Cerebellar nuclear complex (tissue), 1 donor: ENCODE data around the gene IL10.

Experiments used
- DNase-seq, 2 experiments: peaks; one replicate each; lab custom pipeline; 2025; lab: John Stamatoyannopoulos, UW

The IL10 gene

DNA sequence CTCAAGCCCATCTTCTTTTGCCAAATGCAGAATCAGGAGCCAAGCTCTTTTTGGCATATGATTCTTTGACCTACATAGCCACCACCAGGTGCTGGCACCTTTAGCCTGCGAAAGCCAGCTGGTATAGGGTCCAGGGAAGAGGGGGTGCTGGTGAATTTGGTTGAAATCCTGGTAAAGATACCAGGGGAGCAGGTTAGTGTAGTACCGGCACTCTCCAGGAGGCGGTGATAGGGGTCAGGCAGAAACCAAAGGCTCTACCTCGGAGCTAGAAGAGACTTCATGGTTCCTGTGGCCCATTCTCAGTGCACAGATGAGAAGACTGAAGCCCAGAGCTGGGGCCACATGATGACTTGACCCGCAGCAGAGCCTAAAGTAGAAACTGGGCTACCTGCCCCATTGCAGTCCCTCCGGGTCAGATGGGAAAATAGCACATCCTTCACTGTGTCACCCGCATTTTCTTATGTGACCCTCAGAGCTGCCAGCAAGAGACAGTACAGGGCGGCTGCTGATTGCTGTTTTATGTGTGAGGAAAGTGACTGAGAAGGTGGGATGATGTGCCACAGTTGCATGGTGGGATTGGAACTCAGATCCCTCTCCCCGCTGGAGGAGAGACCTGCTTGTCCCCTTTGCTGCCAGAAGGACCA, 37.7 kb downstream of the IL10 start:
- no peak for DNase-seq

DNA sequence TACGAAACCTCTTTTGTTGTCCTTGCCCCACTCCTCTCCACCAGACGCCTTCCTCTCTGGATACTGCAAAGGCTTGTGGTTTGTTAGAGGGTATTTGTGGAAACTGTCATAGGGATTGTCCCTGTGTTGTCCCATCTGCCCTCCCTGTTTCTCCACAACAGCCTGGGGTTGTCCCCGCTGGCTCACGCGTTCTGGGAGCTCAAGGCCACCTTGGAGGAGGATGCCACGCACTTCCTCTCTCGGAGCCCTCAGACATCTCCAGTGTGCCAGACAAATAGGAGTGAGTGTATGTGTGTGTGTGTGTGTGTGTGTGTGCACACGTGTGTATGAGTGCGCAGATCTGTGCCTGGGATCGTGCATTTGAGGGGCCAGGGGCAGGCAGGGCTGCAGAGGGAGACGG, 39.3 kb downstream of the IL10 start:
- DNase-seq, result no peak

DNA sequence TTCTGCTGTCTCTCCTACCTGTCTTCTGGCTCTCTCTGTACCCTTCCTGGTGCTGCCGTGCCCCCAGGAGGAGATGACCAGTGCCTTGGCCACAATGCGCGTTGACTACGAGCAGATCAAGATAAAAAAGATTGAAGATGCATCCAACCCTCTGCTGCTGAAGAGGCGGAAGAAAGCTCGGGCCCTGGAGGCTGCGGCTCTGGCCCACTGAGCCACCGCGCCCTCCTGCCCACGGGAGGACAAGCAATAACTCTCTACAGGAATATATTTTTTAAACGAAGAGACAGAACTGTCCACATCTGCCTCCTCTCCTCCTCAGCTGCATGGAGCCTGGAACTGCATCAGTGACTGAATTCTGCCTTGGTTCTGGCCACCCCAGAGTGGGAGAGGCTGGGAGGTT, 39.8 kb downstream of the IL10 start:
- no peak for DNase-seq

DNA sequence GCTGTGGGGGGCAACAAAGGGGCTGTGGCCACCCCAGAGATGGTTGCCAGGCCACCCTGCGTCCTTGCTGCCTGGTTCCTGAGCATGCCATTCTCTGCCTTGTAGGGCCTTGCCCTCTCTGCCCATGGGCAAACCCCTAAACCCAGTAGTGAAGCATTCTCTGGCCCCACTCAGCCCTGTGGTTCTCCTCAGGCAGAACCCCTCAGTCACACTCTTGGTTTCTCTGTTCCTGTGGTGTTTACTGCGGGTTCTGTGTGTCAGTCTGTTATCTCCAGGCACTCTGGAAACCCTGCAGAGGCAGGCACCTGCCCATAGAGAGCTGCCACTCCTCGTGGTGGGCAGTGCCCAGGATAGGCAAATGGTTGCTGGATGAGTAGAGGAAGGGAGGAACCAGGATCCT, 42.8 kb downstream of the IL10 start:
- DNase-seq, result no peak

DNA sequence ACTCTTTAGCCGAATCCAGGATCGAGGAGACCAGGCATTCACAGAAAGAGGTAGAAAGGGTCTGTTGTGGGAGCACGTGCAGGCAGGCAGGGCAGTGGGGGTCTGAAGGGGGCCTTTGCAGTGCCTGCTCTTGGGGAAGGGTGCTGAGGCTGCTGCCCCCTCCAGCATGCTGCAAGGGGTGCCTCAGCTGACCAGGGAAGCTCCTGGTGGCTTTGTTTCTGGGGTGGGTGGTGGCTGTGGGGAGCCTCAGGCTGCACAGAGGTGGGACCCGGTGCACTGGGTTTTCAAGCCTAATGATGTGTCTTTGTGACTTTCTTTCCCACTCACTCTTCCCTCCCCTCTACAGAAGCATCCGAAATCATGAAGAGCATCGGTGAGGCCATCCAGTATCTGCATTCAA, 43.2 kb downstream of the IL10 start:
- no peak for DNase-seq

DNA sequence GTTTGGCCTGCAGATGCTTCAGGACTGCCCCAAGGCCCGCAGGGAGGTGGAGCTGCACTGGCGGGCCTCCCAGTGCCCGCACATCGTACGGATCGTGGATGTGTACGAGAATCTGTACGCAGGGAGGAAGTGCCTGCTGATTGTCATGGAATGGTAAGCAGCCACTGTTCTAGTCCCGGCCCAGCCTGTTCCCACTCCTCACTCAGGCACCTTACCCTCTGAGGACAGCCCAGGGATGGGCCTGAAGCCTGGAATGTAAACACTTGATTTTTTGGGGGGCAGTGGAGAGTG, 43.7 kb downstream of the IL10 start:
- no peak for DNase-seq

DNA sequence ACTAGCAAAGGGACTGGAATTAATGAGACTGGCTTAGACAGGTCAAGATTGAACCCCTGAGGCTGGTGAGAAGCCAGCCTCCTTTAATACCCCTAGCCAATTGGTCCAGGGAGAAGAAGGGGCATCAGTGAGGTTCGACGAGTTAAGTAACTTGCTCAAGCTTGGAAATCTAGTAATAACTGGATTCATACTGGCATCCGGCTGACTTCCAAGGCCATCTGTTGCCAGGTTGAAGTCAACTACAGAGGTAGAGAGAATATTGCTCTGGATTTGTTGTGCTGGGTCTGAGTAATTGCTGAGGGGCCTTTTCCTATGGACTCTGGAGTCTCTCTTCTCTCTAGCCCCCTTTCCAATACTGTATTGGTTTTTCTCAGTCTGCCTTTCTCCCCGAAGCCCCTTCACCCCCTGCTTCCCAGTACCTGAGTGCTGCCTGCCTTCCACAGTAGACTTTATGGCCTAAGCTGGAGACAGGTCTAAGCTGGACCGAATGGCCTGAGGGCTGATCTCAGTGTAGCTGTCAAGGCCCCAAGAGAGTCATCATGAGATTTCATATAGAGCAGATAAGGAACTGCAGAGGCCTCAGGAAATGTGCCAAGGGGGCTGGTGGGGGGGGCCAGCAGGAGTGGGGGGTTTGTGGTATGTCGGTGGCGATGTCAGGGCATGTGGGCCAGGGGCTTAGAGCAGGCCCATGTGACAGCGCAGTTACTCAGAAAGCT, 44.2 kb downstream of the IL10 start:
- DNase-seq, result no peak

DNA sequence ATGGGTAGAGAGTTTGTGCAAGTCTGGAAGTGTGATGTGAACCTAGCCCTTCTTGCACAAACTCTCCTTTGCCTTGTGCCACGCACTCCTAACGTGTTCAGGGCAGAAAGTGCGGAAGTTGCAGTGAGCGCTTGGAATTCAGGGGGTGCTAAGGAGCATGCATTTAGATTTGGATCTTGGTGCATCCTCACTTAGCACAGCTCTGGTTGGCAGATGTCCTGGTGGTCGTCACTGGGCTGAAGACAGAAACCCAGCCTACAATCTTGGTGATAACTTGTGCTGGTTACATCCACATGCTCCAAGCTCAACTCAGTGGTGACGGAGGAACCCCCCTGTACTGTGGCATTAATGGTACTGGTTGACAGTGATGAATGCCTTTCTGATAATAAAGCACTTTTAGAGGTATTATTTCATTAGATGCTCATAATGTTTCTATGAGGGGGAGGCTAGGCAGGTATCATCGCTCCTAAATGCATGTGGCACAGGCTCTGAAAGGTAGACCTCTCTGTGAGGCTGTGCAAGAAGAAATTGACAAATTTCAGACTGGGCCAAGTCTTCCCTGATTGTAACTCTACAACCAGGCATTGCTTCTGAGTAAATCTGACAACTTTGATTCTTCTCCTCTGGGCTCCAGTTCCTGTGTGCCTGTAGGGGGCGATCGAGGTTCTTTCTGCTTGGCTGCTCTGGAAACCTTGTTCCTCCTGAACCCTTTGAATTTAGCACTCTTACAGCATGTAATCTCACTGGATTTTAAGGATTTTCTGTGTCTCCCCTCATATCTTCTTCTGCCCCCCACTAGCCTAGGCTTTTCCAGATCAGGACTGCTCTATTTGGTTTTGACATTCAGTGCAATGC, 47.0 kb downstream of the IL10 start:
- no peak for DNase-seq

DNA sequence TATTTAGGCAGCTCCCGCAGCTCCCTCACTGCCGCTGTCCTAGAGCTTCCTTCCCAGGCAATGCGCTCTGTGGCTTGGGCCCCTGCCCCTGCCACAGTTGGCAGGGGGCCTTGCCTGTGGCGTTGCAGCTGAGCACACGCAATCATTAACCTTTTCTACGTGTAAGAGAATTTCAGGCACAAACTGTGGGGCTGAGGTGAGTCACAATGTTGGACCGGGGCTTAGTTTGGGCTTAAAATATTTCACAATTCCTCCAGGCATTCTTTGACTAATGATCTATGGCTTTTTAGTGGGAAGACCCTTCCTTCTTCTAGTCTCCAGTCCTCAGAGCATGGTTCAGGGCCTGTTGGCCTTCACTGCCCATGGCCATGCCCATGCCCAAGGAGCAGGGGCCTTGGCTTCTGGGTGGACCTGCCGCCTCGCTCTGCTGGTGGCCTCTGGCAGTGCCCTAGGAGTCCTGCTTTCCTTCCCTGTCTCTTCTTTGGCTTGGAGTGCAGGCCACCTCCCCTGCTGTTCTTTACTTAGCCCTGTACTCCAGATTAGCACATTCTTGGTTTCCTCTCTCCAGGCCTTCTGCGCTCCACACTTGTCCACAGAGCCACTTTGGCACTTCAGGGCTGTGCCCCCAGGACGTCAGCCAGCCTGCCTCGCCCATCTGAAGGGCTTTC, 48.4 kb downstream of the IL10 start:
- DNase-seq, result no peak

DNA sequence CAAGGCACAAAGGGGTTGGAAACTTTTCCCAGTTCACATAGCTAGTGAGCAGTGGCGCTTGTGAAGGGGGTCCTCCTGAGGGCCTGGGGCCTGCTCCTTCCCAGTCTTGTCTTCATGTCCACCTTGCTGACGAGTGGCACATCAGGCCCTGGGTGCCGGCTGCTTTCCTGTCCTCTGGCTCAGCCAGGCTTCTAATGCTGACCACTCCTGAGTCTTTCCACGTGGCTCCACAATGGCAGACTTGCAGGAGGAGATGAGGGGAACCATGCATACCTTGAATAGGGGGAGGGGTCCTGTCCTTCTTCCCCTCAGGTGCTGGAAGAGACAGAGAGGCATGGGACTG, 48.9 kb downstream of the IL10 start:
- DNase-seq, result no peak

DNA sequence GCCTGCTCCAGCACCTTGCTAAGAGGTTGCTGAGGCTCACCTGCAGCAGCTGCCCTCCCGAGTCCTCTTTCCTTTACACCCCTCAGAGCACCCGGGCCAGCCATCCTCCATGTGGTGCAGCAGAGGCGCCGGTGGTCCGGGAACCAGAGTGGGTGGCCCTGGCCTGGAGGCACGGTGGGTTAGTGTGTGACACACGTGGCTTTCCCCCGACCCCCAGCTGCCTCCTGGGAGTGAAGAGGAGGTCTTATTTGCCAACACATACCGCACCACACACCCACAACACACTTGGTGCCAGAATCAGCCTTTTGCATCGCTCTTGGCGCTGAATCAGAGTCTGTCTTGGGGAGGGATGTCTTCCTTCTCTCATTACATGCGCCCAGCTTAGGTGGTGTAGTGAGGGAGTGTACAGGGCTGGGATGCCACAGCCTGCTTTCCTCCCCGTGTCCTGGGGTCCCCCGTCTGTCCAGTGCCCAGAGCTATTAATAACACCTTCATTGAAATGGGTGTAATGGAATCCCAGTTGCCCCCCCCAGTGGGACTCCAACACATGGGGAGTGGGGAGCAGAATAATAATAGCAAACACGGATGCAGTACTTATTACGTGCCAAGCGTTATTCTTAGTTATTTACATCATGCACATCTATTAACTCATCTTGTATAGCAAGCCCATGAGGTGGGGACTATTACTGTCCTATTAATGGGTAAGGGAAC, 49.4 kb downstream of the IL10 start:
- no peak for DNase-seq

DNA sequence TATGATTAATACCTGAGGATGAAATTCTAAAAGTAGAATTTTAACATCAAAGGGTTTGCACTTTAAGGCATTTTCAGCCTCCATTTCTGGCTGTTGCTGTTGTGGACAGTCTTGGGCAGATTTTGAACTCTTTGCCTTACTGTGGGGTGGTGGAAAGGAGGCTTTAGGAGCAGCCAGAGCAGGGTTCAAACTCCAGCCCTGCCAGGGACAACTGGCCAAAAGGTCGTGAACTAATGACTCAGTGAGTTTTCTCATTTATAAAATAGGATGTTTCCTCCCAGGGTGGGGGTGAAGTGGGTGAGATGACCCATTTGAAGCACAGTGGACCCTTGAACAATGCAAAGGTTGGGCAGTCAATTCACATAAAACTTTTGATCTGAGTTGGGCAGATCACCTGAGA, 50.8 kb downstream of the IL10 start:
- DNase-seq, result no peak

DNA sequence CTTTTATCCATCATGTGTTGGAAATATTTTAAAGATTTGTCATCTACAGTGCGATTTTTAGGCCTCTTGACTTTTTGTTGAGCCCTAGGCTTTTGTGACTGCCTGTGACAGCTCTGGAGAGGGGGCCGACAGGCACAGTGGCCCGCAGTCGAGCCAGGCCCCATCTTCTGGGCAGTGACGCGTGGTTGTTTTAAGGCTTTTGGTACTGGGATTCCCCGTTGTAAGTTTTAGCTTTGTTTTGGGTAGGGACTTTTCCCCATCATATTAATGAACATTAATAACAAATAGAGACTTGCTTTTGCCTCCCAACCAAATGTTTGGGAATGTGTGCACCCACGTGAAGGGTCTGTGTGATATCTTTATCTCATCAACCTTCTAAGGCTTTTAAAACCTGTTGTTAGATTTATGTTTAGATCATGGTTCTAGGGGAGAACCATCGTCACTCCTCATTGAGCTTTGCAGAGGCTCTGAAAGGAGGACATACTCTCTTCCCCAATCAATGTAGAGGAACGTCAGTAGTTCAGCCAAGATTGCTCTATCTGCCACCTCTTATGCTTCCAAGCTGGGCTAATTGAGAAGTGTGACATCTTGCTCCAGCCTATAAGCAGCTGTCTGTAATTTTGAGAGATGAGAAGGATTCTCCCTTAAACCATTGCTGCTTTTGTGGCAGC, 53.0 kb downstream of the IL10 start:
- DNase-seq, result no peak

DNA sequence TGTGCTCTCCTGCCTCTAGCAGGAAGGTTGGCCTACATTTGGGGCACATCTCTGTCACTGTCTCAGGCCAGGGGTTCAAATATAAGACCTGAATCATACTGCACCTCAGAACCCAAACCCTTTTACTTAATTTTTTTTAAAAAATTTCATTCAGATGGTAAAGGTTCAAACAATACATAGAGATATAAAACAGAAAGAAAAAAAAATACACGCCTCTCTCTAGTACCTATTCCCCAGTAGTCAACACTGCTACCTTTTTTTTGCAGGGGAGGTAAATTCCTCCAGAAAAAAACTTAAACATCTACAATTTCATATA, 54.7 kb downstream of the IL10 start:
- DNase-seq, result no peak
